WTC11 (cell line): ENCODE data around the gene MBOAT2. TPM values are rescaled to one million over a fixed set of nuclear protein-coding genes. Genes with fewer than 3 reads are reported as not detected.

ENCODE experiments used
- ATAC-seq: fragments of 200-7000 bp; cut with Tn5 transposase; 2 replicates; pipeline ENCODE4 v1.10.0; 2021; ENCODE audit warnings: mild to moderate bottlenecking, moderate library complexity
- CTCF ChIA-PET: fragments of 300-600 bp; sonication (Branson Sonifier 250); formaldehyde crosslinking; loops from one replicate; lab custom pipeline; 2021; ENCODE audit warnings: antibody characterized with exemption; lab: Charles Lee
- POLR2A ChIA-PET: fragments of 350-600 bp; sonication (Branson Sonifier 250); formaldehyde crosslinking; loops from one replicate; lab custom pipeline; 2021; ENCODE audit warnings: antibody characterized with exemption; lab: Charles Lee
- DNase-seq: peaks from one replicate; pipeline ENCODE4 v3.0.0; 2021; ENCODE audit warnings: low spot score
- H3K27ac Mint-ChIP-seq: 2 replicates; pipeline ENCODE4 v1.8.0; 2021; ENCODE audit warnings: mixed read lengths
- H3K27me3 Mint-ChIP-seq: 2 replicates; pipeline ENCODE4 v1.8.0; 2021; ENCODE audit warnings: low read depth, mild to moderate bottlenecking, moderate library complexity, mixed read lengths
- H3K36me3 Mint-ChIP-seq: 2 replicates; pipeline ENCODE4 v1.8.0; 2021; ENCODE audit warnings: mixed read lengths
- H3K4me1 Mint-ChIP-seq: 2 replicates; pipeline ENCODE4 v1.8.0; 2022; ENCODE audit warnings: mixed read lengths
- H3K4me3 Mint-ChIP-seq: 2 replicates; pipeline ENCODE4 v1.8.0; 2021; ENCODE audit warnings: mild to moderate bottlenecking, moderate library complexity, mixed read lengths
- H3K9me3 Mint-ChIP-seq: 2 replicates; pipeline ENCODE4 v1.8.0; 2021; ENCODE audit warnings: mixed read lengths
- CTCF ChIP-seq: fragments of 200-600 bp; IDR thresholded peaks from 2 replicates; pipeline ENCODE4 v1.8.0; 2022; ENCODE audit warnings: antibody characterized with exemption
- E2F4 ChIP-seq: sonication (generic); formaldehyde crosslinking; IDR thresholded peaks from 2 replicates; pipeline ENCODE4 v1.8.1; 2022; ENCODE audit warnings: low read depth, mild to moderate bottlenecking, moderate library complexity, missing genetic modification reagents, borderline replicate concordance
- ETV6 ChIP-seq: sonication (generic); formaldehyde crosslinking; IDR thresholded peaks from 2 replicates; pipeline ENCODE4 v1.8.1; 2022; ENCODE audit warnings: mild to moderate bottlenecking, missing genetic modification reagents
- KAT7 ChIP-seq: sonication (generic); formaldehyde crosslinking; IDR thresholded peaks from 2 replicates; pipeline ENCODE4 v1.8.1; 2023; ENCODE audit warnings: missing genetic modification reagents, mild to moderate bottlenecking, borderline replicate concordance
- MYBL2 ChIP-seq: sonication (generic); formaldehyde crosslinking; IDR thresholded peaks from 2 replicates; pipeline ENCODE4 v1.8.1; 2023; ENCODE audit warnings: mild to moderate bottlenecking, moderate library complexity, missing genetic modification reagents
- NFATC4 ChIP-seq: fragments of 250-450 bp; sonication (Bioruptor Pico); IDR thresholded peaks from 2 replicates; pipeline ENCODE4 v1.9.0; 2021; ENCODE audit warnings: mild to moderate bottlenecking
- SP1 ChIP-seq: sonication (generic); formaldehyde crosslinking; conservative IDR thresholded peaks from 2 replicates; pipeline ENCODE4 v1.8.1; 2022; ENCODE audit warnings: missing genetic modification reagents
- TCF7 ChIP-seq: sonication (generic); formaldehyde crosslinking; IDR thresholded peaks from 2 replicates; pipeline ENCODE4 v1.8.0; 2022; ENCODE audit warnings: mild to moderate bottlenecking, low read depth, missing genetic modification reagents, moderate library complexity
- TP53 ChIP-seq: sonication (generic); formaldehyde crosslinking; IDR thresholded peaks from 2 replicates; pipeline ENCODE4 v1.8.1; 2023; ENCODE audit warnings: mild to moderate bottlenecking, missing genetic modification reagents
- ZBTB21 ChIP-seq: sonication (generic); formaldehyde crosslinking; IDR thresholded peaks from 2 replicates; pipeline ENCODE4 v1.8.1; 2023; ENCODE audit warnings: mild to moderate bottlenecking, missing genetic modification reagents, borderline replicate concordance
- ZNF423 ChIP-seq: fragments of 250-450 bp; sonication (Bioruptor Pico); IDR thresholded peaks from 2 replicates; pipeline ENCODE4 v2.1.2; 2022; ENCODE audit warnings: mild to moderate bottlenecking, moderate library complexity
- ZNF425 ChIP-seq: fragments of 250-450 bp; sonication (Bioruptor Pico); conservative IDR thresholded peaks from 2 replicates; pipeline ENCODE4 v1.9.0; 2021; ENCODE audit warnings: mild to moderate bottlenecking
- ZNF512 ChIP-seq: sonication (generic); formaldehyde crosslinking; IDR thresholded peaks from 2 replicates; pipeline ENCODE4 v1.8.1; 2022; ENCODE audit warnings: missing genetic modification reagents, borderline replicate concordance
- total RNA-seq: library from RNA; stranded (reverse); gene quantifications from 3 replicates; pipeline ENCODE4 v1.2.3, GENCODE V29; 2021
- TF ChIP-seq, protein P1 (sequence below): sonication (generic); formaldehyde crosslinking; IDR thresholded peaks from 2 replicates; pipeline ENCODE4 v1.8.0; 2022; ENCODE audit warnings: mild to moderate bottlenecking, missing genetic modification reagents
- TF ChIP-seq, protein P2 (sequence below): sonication (generic); formaldehyde crosslinking; IDR thresholded peaks from 2 replicates; pipeline ENCODE4 v1.8.1; 2023; ENCODE audit warnings: mild to moderate bottlenecking, missing genetic modification reagents, moderate library complexity

The MBOAT2 gene
- total RNA-seq, 1 experiment from 2014 or later = 24.7 TPM

DNA sequence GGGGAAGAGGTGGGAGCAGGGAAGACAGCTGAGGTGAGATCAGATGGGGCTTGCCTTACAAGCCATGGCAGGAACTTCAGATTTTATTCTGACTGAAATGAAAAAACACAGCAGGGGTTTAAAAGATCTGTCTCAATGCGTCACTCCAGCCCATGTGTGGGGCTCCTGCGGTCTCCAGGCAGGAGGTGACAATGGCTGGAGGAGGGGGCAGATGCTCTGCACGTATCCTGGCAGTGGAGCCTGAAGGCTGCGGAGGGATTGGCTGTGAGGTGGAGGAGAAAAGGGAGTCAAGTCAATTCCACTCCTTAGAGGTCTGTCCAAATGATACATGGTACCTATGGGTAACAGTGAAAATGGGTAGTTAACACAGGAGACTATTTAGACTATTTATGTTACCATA, 125.6 kb downstream of the MBOAT2 start:
- POLR2A ChIA-PET = interaction anchor here (0.6 kb wide), 1 partner anchor 90 kb away, joined by 3 read pairs; no protein-coding TSS in a partner anchor
- peaks cover 9% of the 10 kb centered on the region for H3K4me1 Mint-ChIP-seq
- DNase-seq = no peak
- no peak for ATAC-seq
- H3K27ac Mint-ChIP-seq = no peak overlapping the region; the same call in 1 of the 2 replicates
- H3K4me3 Mint-ChIP-seq = no peak overlapping the region
- TF ChIP-seq KAT7 (CRISPR knock-in tag) (no peak), TP53 (CRISPR knock-in tag) (no peak), TCF7 (no peak), ZNF425 (CRISPR knock-in tag) (no peak), ETV6 (no peak)
- TF ChIP-seq, protein P1, sequence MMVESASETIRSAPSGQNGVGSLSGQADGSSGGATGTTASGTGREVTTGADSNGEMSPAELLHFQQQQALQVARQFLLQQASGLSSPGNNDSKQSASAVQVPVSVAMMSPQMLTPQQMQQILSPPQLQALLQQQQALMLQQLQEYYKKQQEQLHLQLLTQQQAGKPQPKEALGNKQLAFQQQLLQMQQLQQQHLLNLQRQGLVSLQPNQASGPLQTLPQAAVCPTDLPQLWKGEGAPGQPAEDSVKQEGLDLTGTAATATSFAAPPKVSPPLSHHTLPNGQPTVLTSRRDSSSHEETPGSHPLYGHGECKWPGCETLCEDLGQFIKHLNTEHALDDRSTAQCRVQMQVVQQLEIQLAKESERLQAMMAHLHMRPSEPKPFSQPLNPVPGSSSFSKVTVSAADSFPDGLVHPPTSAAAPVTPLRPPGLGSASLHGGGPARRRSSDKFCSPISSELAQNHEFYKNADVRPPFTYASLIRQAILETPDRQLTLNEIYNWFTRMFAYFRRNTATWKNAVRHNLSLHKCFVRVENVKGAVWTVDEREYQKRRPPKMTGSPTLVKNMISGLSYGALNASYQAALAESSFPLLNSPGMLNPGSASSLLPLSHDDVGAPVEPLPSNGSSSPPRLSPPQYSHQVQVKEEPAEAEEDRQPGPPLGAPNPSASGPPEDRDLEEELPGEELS (CRISPR knock-in tag) = no peak
- no peaks in the 10 kb centered on the region for H3K9me3 Mint-ChIP-seq
- H3K27me3 Mint-ChIP-seq = no peaks in the 10 kb centered on the region
- CTCF ChIA-PET = no interaction called here
- peaks cover 8% of the 10 kb centered on the region; the same call in 1 of the 2 replicates for H3K36me3 Mint-ChIP-seq

- H3K9me3 Mint-ChIP-seq = no peaks in the 10 kb centered on the region
- POLR2A ChIA-PET = no interaction called here
- ATAC-seq = no peak
Measured at GRCh38 chr2:8877332-8877731, 126.2 kb downstream of the MBOAT2 start.

More at GRCh38 chr2:8877332-8877731, 126.2 kb downstream of the MBOAT2 start:
- peaks cover 9% of the 10 kb centered on the region for H3K4me1 Mint-ChIP-seq
- H3K36me3 Mint-ChIP-seq = peaks cover 8% of the 10 kb centered on the region; the same call in 1 of the 2 replicates
- TF ChIP-seq, protein P2, sequence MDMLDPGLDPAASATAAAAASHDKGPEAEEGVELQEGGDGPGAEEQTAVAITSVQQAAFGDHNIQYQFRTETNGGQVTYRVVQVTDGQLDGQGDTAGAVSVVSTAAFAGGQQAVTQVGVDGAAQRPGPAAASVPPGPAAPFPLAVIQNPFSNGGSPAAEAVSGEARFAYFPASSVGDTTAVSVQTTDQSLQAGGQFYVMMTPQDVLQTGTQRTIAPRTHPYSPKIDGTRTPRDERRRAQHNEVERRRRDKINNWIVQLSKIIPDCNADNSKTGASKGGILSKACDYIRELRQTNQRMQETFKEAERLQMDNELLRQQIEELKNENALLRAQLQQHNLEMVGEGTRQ (CRISPR knock-in tag) = no peak
- TF ChIP-seq E2F4 (CRISPR knock-in tag) (no peak), CTCF (no peak), ZBTB21 (CRISPR knock-in tag) (no peak), ZNF512 (CRISPR knock-in tag) (no peak), ZNF423 (CRISPR knock-in tag) (no peak), NFATC4 (CRISPR knock-in tag) (no peak), MYBL2 (CRISPR knock-in tag) (no peak), ZNF425 (CRISPR knock-in tag) (no peak), SP1 (CRISPR knock-in tag) (no peak)
- TF ChIP-seq, protein P1 (CRISPR knock-in tag) = no peak
- H3K4me3 Mint-ChIP-seq = no peak overlapping the region
- no peak for DNase-seq
- H3K27ac Mint-ChIP-seq = no peak overlapping the region
- H3K27me3 Mint-ChIP-seq = no peaks in the 10 kb centered on the region
- CTCF ChIA-PET = no interaction called here
